22Rv1 (cell line): ENCODE data around the gene HELZ.

Experiments
- CTCF ChIP-seq: fragments of 450-650 bp; IDR thresholded peaks from 2 replicates; pipeline ENCODE4 v1.5.1; 2017; ENCODE audit warnings: mild to moderate bottlenecking
- ZFX ChIP-seq: fragments of 450-650 bp; IDR thresholded peaks from 2 replicates; pipeline ENCODE4 v1.6.1; 2017; ENCODE audit warnings: antibody characterized with exemption, borderline replicate concordance

GRCh38 chr17:67033613-67034012 lies 211.4 kb downstream of the HELZ start:
- no peak for TF ChIP-seq CTCF
- no peak for TF ChIP-seq ZFX
